ENCODE measurements around the gene GPBAR1.

GPBAR1 gene

DNA sequence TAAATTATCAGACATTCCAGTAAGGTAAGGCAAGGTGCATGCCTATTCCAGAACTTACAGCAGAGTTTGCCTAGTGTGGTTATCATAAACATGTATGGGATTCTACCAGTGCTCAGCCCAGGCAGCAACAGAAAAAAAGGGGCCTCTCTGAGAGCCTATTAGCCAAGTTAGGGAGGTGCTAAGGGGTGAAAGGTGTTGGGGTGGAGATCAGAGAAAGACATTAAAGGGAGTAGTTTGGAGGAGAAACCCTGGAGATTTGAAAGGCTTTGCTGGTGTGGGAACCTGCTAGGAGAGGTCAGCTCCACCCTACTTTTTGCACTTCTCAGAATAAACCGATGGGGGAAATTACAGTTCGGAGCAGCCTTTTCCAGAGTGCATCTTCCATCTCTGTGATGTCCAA, 40.9 kb upstream of the GPBAR1 start:
- no peak for DNase-seq (ENCODE audit: extremely low read depth, low read depth)

DNA sequence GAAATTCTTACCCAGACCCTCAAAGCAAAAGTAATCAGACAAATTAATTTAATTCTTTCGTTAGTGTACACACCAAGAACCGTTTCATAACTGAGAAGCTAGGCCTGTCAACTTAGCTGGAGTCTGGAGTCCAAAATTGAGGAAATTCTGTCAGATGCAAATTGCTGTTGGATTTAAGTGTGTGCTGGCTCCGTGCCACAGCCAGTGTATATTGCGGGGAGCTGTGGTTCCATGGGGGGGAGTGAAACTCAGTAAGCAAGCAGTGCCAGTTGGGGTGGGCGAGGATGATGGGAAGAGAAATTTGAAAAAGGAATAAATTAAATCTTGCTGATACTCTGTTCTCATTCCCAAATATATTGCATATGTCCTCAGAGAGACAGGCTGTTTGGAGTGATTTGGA, 39.8 kb upstream of the GPBAR1 start:
- TF ChIP-seq, protein P1, sequence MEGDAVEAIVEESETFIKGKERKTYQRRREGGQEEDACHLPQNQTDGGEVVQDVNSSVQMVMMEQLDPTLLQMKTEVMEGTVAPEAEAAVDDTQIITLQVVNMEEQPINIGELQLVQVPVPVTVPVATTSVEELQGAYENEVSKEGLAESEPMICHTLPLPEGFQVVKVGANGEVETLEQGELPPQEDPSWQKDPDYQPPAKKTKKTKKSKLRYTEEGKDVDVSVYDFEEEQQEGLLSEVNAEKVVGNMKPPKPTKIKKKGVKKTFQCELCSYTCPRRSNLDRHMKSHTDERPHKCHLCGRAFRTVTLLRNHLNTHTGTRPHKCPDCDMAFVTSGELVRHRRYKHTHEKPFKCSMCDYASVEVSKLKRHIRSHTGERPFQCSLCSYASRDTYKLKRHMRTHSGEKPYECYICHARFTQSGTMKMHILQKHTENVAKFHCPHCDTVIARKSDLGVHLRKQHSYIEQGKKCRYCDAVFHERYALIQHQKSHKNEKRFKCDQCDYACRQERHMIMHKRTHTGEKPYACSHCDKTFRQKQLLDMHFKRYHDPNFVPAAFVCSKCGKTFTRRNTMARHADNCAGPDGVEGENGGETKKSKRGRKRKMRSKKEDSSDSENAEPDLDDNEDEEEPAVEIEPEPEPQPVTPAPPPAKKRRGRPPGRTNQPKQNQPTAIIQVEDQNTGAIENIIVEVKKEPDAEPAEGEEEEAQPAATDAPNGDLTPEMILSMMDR (IDR thresholded peaks at IDR 0.05; ENCODE audit: low read depth, low read length) = no peak

More for the DNA sequence above, 40.9 kb upstream of the GPBAR1 start:
- TF ChIP-seq, protein P1 (IDR thresholded peaks at IDR 0.05; ENCODE audit: low read depth, low read length) = no peak

DNA sequence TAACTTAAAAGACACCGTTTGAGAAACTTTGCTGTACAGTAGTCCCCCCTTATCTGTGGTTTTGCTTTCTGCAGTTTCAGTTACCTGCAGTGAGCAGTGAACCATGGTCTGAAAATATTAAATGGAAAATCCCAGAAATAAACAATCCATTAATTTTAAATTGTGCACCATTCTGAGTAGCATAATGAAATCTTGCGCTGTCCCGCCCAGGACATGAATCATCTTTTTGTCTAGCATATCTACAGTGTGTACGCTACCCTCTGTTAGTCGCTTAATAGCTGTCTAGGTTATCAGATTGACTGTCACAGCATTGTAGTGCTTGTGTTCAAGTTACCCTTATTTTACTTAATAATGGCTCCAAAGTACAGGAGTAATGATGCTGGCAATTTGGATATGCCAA, 37.8 kb upstream of the GPBAR1 start:
- TF ChIP-seq, protein P1 (IDR thresholded peaks at IDR 0.05; ENCODE audit: low read depth, low read length) = no peak
- no peak for DNase-seq (ENCODE audit: extremely low read depth, low read depth)

More for the DNA sequence above, 39.8 kb upstream of the GPBAR1 start:
- no peak for DNase-seq (ENCODE audit: extremely low read depth, low read depth)

DNA sequence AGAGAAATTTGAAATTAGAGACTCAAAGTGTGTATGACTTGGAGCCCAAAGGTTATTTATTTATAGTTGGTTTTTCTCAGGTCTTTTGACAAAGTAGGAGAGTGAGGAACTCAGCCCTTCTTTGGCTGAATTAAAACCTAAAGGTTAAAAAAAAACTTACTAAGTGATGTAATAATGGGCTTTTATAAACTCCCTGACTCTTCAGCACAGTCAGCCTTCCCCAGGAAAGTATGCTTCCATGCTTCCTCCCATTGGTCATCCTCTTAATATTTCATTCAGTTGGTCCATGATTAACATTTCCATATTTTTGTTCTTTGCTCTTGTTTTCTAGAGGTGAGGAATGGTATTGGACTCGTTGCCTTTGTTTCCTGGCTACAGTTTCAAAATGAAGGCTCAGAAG, 36.6 kb upstream of the GPBAR1 start:
- DNase-seq (ENCODE audit: extremely low read depth, low read depth) = no peak
- TF ChIP-seq, protein P1 (IDR thresholded peaks at IDR 0.05; ENCODE audit: low read depth, low read length) = no peak

DNA sequence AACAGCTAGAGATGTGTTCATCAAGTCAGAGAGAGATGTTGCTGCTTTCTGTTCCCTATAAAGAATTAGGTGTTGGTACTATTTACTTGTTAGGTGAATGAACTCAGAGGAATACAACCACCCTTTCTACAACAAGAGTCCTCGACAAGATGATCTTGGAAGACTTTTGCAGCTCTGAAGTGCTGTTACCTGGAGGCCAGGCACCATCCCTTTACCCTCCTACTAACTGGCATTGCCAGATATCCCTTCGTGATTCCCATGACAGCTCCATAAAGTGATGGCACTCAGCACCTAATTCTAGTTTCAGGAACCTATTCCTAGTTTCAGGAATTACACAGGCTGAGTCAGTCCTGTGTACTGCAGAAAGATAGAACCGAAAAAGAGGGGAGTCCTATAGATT, 33.9 kb upstream of the GPBAR1 start:
- no peak for DNase-seq (ENCODE audit: extremely low read depth, low read depth)
- TF ChIP-seq, protein P1 (IDR thresholded peaks at IDR 0.05; ENCODE audit: low read depth, low read length) = no peak

DNA sequence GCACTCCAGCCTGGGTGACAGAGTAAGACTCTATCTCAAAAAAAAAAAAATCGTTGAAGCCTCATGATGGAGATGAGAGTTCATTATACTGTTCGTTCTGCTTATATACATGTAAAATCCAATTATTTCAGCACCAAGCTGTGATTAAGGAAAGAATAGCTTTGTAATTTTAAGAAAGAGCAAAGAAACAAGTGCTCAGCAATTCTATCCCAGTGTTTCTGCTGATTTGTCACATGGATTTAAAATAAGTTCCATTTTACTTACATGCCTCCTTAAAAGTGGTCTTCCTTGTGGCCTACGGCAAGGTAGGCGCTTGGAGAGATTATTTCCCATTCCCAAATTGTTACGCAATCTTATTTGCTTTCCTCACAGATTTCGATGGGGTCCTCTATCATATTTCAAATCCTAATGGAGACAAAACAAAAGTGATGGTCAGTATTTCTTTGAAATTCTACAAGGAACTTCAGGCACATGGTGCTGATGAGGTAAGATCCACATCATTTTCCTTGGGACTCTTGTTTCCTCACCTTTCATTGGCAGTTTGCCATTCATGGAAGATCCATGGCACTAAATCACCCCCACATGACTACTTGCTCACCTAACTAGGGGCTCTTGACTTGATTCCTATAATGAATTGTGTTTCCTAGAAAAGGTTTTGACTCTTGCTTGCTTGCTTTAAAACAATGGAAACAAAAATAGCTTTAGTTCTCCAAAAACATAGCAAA, 32.3 kb upstream of the GPBAR1 start:
- DNase-seq (ENCODE audit: extremely low read depth, low read depth) = no peak
- TF ChIP-seq, protein P1 (IDR thresholded peaks at IDR 0.05; ENCODE audit: low read depth, low read length) = no peak

DNA sequence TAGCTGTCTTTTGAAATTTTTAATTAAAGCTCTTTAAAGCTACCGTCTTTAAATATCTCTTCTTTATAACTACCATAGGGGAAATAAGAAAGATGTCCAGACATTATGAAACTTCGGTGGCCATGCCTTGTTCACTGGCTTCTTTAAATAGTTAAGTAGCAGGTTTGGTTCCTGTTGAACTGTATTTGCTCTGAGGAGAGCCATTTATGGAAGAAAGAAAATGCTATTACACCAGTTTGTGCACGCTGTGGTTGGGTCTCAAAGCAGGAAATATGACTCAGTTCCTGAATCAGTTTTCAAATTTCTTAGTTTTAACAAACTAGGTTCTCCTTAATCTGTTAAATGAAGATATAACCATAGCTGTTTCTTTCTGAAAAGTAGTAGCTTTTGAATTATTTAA, 31.6 kb upstream of the GPBAR1 start:
- peak; percentile 37 for DNase-seq (ENCODE audit: extremely low read depth, low read depth)
- TF ChIP-seq, protein P1 (IDR thresholded peaks at IDR 0.05; ENCODE audit: low read depth, low read length) = no peak
